HG02870 (cell line): ENCODE measurements around the gene FAM111B.
"Not testable (repeated sequence)": the region's sequence is repeated elsewhere in the genome, so short reads cannot be mapped to it uniquely, and the experiment has no call there.

Experiments used
- ATAC-seq: cut with Tn5 transposase; IDR thresholded peaks from one replicate; pipeline ENCODE4 v1.9.1; 2021; ENCODE audit warnings: mild to moderate bottlenecking, moderate library complexity; ENCODE audit not compliant: unreplicated experiment

FAM111B gene

GRCh38 chr11:59102259-59102765, 4.7 kb upstream of the FAM111B start:
- peak; percentile 57 for ATAC-seq

GRCh38 chr11:59107721-59108120, 684 bp downstream of the FAM111B start:
- peak; percentile 32 for ATAC-seq

GRCh38 chr11:59112494-59112893, 5.5 kb downstream of the FAM111B start:
- no peak for ATAC-seq

GRCh38 chr11:59114344-59114743, 7.3 kb downstream of the FAM111B start:
- no peak for ATAC-seq

- ATAC-seq = no peak
Measured at GRCh38 chr11:59115553-59115952, 8.5 kb downstream of the FAM111B start.

- ATAC-seq = no peak
Measured at GRCh38 chr11:59117774-59118173, 10.7 kb downstream of the FAM111B start.

GRCh38 chr11:59119826-59120225, 12.8 kb downstream of the FAM111B start:
- ATAC-seq = no peak

- ATAC-seq = peak; percentile 94
Measured at GRCh38 chr11:59135648-59136461, 28.8 kb downstream of the FAM111B start.

GRCh38 chr11:59136551-59136950, 29.5 kb downstream of the FAM111B start:
- ATAC-seq = not testable (repeated sequence)

- no peak for ATAC-seq
Measured at GRCh38 chr11:59137190-59137589, 30.2 kb downstream of the FAM111B start.

- ATAC-seq = no peak
Measured at GRCh38 chr11:59138643-59139042, 31.6 kb downstream of the FAM111B start.

- ATAC-seq = no peak
Measured at GRCh38 chr11:59141191-59141590, 34.2 kb downstream of the FAM111B start.

GRCh38 chr11:59141673-59142460, 34.8 kb downstream of the FAM111B start:
- no peak for ATAC-seq

GRCh38 chr11:59142530-59143507, 35.8 kb downstream of the FAM111B start, which contains the start of gene FAM111A:
Gene FAM111A, plus strand, starts transcription at chr11:59142856. Its CDS starts 6,017 bp downstream, at chr11:59148873.
- ATAC-seq = peak; percentile 64

- no peak for ATAC-seq
Measured at GRCh38 chr11:59144096-59144495, 37.1 kb downstream of the FAM111B start.

GRCh38 chr11:59144579-59145345, 37.7 kb downstream of the FAM111B start:
- ATAC-seq = peak; percentile 50

- ATAC-seq = no peak
Measured at GRCh38 chr11:59145534-59145933, 38.5 kb downstream of the FAM111B start.

- ATAC-seq = peak; percentile 58
Measured at GRCh38 chr11:59151761-59152160, 44.7 kb downstream of the FAM111B start.

- ATAC-seq = peak; percentile 81
Measured at GRCh38 chr11:59152312-59152951, 45.4 kb downstream of the FAM111B start.
